Occipital lobe (tissue), 2 donors: ENCODE data around the gene MX1. TPM values are rescaled to one million over a fixed set of nuclear protein-coding genes. Genes with fewer than 3 reads are reported as not detected.
"Not testable (repeated sequence)": the region's sequence is repeated elsewhere in the genome, so short reads cannot be mapped to it uniquely, and the experiment has no call there.

Source experiments
- DNase-seq: peaks from one replicate; lab custom pipeline; 2025; lab: John Stamatoyannopoulos, UW
- total RNA-seq: library from RNA; depleted of rRNA; stranded (reverse); fragments of >200 nt; gene quantifications from one replicate; pipeline ENCODE4 v1.2.3, GENCODE V29; 2014

Gene MX1
- total RNA-seq, 1 donor from 2014 or later = 12.2 TPM

- no peak for DNase-seq
These were observed 19.7 kb upstream of the MX1 start for GRCh38 chr21:41406340-41406739.

DNA sequence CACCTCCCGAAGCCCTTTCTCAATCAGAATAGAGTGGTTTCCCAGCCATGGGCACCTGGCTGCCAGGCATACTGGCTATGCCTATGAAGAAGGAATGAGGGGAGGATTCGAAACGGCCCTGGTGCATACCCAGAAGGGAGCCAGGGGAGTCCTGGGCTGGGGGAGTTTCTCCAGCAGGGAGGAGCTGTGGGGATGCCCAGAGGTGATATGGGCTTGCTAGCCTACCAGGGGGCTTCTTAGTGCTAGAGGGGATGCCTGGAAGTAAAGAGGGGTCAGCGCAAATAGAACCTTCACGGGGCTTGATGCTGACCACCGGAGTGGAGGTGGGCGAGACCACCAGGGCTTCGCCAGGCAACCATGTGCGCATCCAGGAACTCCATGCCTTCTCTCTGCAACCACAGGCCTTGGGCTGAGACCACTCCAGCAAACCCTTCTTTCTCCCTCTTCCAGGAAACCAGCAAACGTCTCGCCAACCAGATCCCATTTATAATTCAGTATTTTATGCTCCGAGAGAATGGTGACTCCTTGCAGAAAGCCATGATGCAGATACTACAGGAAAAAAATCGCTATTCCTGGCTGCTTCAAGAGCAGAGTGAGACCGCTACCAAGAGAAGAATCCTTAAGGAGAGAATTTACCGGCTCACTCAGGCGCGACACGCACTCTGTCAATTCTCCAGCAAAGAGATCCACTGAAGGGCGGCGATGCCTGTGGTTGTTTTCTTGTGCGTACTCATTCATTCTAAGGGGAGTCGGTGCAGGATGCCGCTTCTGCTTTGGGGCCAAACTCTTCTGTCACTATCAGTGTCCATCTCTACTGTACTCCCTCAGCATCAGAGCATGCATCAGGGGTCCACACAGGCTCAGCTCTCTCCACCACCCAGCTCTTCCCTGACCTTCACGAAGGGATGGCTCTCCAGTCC, 18.2 kb upstream of the MX1 start:
- no peak for DNase-seq

DNA sequence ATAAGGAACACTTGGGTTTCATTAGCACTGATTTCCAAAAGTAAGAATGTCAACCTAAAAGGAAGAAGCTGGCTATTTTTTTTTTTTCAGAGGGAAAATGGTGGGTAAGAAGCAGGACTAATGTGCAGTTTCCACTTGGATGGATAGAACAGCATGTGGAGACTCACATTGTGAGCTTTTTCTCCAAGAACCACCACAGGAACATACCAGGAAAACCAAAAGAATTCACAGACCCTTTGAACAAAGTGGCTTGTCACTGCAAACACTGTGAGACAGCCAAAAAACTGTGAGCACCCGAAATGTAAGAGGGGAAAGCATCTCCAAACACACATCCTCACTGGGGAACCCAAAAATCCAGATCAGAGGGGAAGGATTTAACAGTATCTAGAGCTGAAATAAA, 15.7 kb upstream of the MX1 start:
- DNase-seq = no peak

- no peak for DNase-seq
These were observed 15.1 kb upstream of the MX1 start for GRCh38 chr21:41410767-41411448.

DNA sequence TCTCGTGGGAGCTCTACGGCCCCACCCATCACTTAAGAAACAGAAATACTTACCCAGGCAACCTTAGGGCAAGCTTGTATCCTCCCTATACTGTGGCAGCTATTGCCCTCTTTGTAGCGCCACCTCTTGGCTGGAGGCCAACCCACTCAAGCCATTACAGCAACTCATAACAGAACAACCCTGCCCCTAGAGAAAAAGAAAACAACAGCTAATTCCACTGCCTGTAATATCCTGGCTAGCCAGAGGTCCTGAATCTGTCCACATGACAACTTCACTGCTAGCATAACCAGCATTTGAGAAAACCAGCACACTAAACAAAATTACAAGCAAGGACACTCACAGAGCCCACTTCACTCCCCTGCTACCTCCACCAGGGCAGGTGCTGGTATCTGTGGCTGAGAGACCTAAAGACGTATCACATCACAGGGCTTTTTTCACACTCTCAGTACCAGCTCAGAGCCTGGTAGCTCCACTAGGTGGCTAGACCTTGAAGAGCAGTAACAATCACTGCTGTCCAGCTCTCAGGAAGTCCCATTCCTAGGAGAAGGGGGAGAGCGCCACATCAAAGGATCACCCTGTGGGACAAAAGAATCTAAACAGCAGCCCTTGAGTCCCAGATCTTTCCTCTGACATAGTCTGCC, 14.5 kb upstream of the MX1 start:
- no peak for DNase-seq

GRCh38 chr21:41417505-41417904, 8.5 kb upstream of the MX1 start:
- not testable (repeated sequence) for DNase-seq

DNA sequence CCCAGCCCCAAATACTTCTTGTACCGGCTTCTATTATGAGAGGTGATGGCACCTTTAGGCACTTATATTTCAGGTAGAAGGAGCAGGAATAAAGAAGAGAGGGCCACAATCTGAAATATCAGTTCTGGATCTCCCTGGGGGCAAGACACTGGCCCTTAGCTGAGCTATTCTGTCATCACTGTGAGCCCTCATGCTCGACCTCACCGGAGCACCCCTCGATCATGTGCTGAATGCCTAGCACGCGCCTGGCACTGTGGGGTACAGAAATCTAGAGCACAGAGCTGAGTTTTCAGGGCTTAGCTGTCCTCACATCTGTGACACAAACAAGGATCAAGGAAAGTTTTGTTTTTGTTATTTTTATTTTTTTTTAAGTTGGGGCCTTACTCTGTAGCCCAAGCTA, 7.6 kb upstream of the MX1 start:
- no peak for DNase-seq

DNA sequence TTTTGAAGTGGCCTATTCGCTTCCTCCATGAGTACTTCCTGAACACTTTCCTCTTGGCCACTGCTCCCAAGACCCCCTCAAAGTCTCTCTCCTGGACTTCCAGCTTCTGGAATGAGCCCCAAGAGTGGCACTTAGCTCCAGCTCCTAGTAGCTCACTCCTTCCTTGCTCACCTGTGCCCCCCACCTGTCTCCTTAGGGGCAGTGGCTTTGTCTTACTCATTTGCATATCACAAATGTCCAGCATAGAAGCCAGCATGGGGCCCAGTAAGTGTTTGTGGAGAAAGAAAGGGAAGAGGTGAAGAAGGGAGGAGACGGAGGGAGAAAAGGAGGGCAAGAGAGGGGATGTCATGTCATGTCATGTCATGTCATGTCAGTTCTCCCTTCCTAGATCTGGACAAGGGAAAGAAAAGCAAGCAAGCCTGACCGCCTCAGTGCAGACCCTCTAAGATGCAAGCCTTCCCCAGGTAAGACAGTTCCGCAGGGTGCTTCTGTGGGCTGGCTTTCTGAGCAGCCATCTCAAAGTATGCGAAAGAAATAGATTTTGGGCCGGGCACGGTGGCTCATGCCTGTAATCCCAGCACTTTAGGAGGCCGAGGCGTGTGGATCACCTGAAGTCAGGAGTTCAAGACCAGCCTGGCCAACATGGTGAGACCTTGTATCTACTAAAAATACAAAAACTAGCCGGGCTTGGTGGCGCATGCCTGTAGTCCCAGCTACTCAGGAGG, 6.9 kb upstream of the MX1 start:
- DNase-seq = no peak

GRCh38 chr21:41419921-41420862, 5.8 kb upstream of the MX1 start:
- DNase-seq = peak; percentile 77

- DNase-seq = not testable (repeated sequence)
These were observed 5.0 kb upstream of the MX1 start for GRCh38 chr21:41420998-41421397.

DNA sequence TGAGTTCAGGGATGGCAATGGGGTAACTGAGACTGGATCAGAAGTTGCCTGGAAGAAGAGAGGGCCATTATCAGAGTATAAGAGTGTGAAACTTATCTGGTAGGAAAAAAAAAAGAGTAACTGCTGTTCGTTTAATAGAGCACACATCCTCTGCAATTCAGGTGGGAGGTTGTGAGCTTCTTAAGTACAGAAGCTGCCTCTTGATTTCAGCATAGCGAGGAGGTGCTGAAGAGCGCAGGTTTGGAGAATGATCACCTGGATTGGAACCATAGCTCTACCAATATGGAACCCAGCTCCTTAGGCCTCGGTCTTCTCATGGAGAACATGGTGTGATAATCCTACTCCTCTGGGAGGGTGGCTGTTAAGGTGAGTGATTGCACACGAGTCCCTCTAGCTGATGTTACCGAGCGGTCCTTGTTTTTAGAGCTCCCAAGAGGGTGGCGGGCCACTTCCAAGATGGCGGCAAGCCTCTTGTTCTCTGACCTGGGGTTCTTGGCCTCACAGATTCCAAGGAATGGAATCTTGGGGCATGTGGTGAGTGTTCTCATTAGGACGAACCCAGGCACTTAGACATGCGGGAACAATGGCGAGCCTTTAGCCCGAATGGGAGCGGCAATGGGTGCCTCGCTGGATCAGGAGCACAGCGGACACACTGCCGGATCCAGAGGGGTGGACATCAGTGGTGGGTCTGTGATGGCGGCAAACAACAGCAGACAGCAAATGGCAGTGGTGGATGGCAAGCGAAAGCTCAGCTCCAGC, 3.3 kb upstream of the MX1 start:
- DNase-seq = no peak

- DNase-seq = not testable (repeated sequence)
These were observed 2.8 kb upstream of the MX1 start for GRCh38 chr21:41423305-41423636.

- DNase-seq = no peak
These were observed 468 bp upstream of the MX1 start for GRCh38 chr21:41425588-41425953.

- DNase-seq = no peak
These were observed 801 bp downstream of the MX1 start for GRCh38 chr21:41426676-41427404.

GRCh38 chr21:41427556-41427955, 1.5 kb downstream of the MX1 start:
- DNase-seq = no peak

GRCh38 chr21:41428311-41428710, 2.3 kb downstream of the MX1 start:
- no peak for DNase-seq

GRCh38 chr21:41428847-41429246, 2.8 kb downstream of the MX1 start:
- no peak for DNase-seq

GRCh38 chr21:41429305-41429704, 3.3 kb downstream of the MX1 start:
- no peak for DNase-seq

GRCh38 chr21:41429925-41430491, 4.0 kb downstream of the MX1 start:
- DNase-seq = no peak
